SH-SY5Y (cell line): ENCODE results near the gene GALNTL6.

ENCODE experiments used
- GATA2 ChIP-seq: IDR thresholded peaks from 2 replicates; pipeline ENCODE4 v1.6.1; 2011; ENCODE audit warnings: mild to moderate bottlenecking, low read depth, low read length
- GATA3 ChIP-seq: IDR thresholded peaks from 2 replicates; pipeline ENCODE4 v1.6.1; 2011; ENCODE audit warnings: low read depth, mild to moderate bottlenecking, low read length, moderate library complexity

GALNTL6 gene

GRCh38 chr4:172149329-172149728 lies 336.1 kb downstream of the GALNTL6 start:
- TF ChIP-seq GATA3 (no peak), GATA2 (0 out of 2 replicates have a peak, but pooled peaks have one; percentile 18)

GRCh38 chr4:172152284-172152683 lies 339.1 kb downstream of the GALNTL6 start:
- no peak for TF ChIP-seq GATA2
- TF ChIP-seq GATA3, result no peak

GRCh38 chr4:172153719-172154118 lies 340.5 kb downstream of the GALNTL6 start:
- TF ChIP-seq GATA3 (no peak), GATA2 (no peak)

GRCh38 chr4:172155838-172156345 lies 342.7 kb downstream of the GALNTL6 start:
- no peak for TF ChIP-seq GATA3
- TF ChIP-seq GATA2, result no peak

- TF ChIP-seq GATA2, result no peak
These were observed 344.7 kb downstream of the GALNTL6 start for GRCh38 chr4:172157946-172158345.

GRCh38 chr4:172163215-172163614 lies 350.0 kb downstream of the GALNTL6 start:
- no peak for TF ChIP-seq GATA3
- TF ChIP-seq GATA2, result no peak

- TF ChIP-seq GATA2 (no peak), GATA3 (no peak)
These were observed 355.7 kb downstream of the GALNTL6 start for GRCh38 chr4:172168888-172169287.

- no peak for TF ChIP-seq GATA3
- no peak for TF ChIP-seq GATA2
These were observed 356.7 kb downstream of the GALNTL6 start for GRCh38 chr4:172169871-172170270.

- no peak for TF ChIP-seq GATA2
- TF ChIP-seq GATA3, result no peak
These were observed 360.0 kb downstream of the GALNTL6 start for GRCh38 chr4:172173206-172173605.

- TF ChIP-seq GATA3 (no peak), GATA2 (no peak)
These were observed 364.2 kb downstream of the GALNTL6 start for GRCh38 chr4:172177382-172177781.

GRCh38 chr4:172188248-172188988 lies 375.2 kb downstream of the GALNTL6 start:
- TF ChIP-seq GATA3 (no peak), GATA2 (peak; percentile 43; the same call in 1 of the 2 replicates)

GRCh38 chr4:172202480-172203076 lies 389.4 kb downstream of the GALNTL6 start:
- TF ChIP-seq GATA2 (no peak), GATA3 (no peak)

GRCh38 chr4:172207258-172207657 lies 394.1 kb downstream of the GALNTL6 start:
- no peak for TF ChIP-seq GATA3
- no peak for TF ChIP-seq GATA2

GRCh38 chr4:172207886-172208285 lies 394.7 kb downstream of the GALNTL6 start:
- TF ChIP-seq GATA3, result no peak
- no peak for TF ChIP-seq GATA2

GRCh38 chr4:172220679-172221078 lies 407.5 kb downstream of the GALNTL6 start:
- TF ChIP-seq GATA2, result no peak
- TF ChIP-seq GATA3, result no peak

GRCh38 chr4:172225457-172225856 lies 412.3 kb downstream of the GALNTL6 start:
- TF ChIP-seq GATA3, result no peak
- no peak for TF ChIP-seq GATA2
